Measurements from ENCODE around the gene FBXL17. TPM values are rescaled to one million over a fixed set of nuclear protein-coding genes. Genes with fewer than 3 reads are reported as not detected.

The FBXL17 gene
- total RNA-seq, 1 experiment from 2014 or later = 4.9 TPM

DNA sequence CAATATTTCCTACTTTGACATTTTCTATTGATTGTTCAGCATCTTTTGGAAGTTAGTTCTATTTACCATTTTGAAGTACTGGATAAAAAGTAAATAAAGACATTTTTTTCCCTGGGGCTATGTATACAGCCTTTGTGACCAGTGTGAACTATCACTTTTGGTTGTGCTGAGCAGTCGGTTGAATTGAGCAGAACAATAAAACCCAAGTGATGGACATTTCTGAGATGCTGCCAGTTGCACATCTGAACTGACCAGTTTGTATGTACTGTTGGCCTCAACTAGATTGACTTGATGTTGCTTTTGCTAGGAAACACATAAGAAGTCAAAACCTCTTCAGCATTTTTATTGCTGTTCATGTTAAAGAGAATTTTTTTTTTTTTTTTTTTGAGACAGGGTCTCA, 451.0 kb downstream of the FBXL17 start:
- no peak for DNase-seq (ENCODE audit: low read depth)
- in situ Hi-C loops (cut with HindIII; ENCODE audit: low pct_unique_long_range_greater_than_20kb, low sequenced_read_pairs) = no loop called here

DNA sequence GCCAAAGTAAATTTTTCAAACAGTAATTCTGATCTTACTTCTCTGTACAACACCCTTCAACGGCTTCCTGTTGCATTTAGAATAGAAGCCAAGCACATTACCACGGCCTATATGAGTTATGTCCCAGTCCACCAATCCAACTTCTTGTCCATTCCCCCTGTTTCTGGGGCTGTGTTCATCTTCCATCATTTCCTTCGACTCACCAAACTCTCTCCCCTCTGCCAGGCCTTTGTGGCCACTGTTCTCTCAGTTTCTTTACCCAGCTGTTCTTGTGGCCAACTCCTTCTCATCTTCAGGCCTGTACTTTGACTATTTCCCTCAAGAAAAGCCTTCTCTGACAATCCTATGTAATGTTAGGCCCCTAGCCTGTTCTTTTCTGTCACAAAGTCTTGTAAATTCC, 451.8 kb downstream of the FBXL17 start:
- in situ Hi-C loops (cut with HindIII; ENCODE audit: low pct_unique_long_range_greater_than_20kb, low sequenced_read_pairs) = no loop called here
- DNase-seq (ENCODE audit: low read depth) = no peak

- DNase-seq (ENCODE audit: low read depth) = no peak
- in situ Hi-C loops (cut with HindIII; ENCODE audit: low pct_unique_long_range_greater_than_20kb, low sequenced_read_pairs) = no loop called here
Measured at GRCh38 chr5:107929080-107929479, 452.8 kb downstream of the FBXL17 start.

DNA sequence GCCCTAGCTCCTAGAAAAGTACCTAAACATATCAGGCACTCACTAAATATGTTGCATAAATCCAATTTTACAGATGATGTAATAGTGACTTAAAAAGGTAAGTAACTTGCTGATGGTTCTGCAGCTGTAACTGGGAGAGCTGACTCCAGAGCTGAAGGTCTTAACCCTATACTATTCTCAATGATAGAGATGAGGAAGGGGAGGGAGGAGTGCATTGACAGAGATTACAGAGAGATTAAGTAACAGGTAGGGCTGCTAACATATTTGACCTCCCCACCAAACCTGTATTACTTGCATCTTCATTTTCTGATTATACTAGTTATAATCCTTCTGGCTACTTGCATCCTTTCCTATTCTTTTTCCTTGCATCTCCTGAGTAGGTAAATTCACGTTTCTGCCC, 455.8 kb downstream of the FBXL17 start:
- no peak for DNase-seq (ENCODE audit: low read depth)
- in situ Hi-C loops (cut with HindIII; ENCODE audit: low pct_unique_long_range_greater_than_20kb, low sequenced_read_pairs) = no loop called here

GRCh38 chr5:107925200-107925599, 456.7 kb downstream of the FBXL17 start:
- in situ Hi-C loops (cut with HindIII; ENCODE audit: low pct_unique_long_range_greater_than_20kb, low sequenced_read_pairs) = no loop called here
- DNase-seq (ENCODE audit: low read depth) = no peak

- no peak for DNase-seq (ENCODE audit: low read depth)
- in situ Hi-C loops (cut with HindIII; ENCODE audit: low pct_unique_long_range_greater_than_20kb, low sequenced_read_pairs) = no loop called here
Measured at GRCh38 chr5:107919969-107920368, 461.9 kb downstream of the FBXL17 start.

DNA sequence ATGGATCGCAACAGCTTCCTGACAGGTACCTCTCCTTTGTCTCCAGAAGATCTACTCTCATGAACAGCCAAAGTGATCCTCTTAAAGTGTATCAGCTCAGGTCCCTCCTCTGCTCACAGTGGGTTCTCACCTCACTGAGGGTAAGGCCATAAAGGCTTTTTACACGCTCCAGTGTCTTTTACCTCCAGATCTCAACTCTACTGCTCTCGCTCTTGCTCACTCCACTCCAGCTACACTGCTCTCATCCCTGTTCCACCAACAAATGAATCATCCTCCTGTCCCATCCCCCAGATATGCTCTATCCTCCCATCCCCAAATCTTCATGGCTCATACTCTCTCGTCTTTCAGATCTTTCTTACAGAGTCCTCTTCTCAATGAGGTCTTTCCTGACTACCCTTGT, 462.5 kb downstream of the FBXL17 start:
- in situ Hi-C loops (cut with HindIII; ENCODE audit: low pct_unique_long_range_greater_than_20kb, low sequenced_read_pairs) = no loop called here
- DNase-seq (ENCODE audit: low read depth) = no peak

DNA sequence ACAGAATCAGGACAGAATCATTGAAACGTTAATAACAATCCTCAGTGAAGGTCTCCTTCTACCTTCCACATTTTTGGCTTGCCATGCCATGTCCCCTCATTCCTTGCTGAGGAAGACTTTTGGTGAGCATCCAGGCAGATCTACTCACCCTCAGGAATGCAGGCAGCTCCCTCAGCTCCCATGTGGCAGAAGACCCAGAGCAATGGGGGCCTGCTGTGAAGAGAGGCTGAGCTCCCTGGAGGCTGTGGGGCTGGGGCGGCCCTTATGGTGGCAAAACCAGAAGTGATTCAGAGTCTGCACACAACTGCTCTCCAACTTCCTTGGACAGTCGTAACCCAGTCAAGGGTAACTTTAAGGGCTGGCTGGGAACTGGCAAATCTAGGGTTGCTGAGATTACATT, 463.9 kb downstream of the FBXL17 start:
- in situ Hi-C loops (cut with HindIII; ENCODE audit: low pct_unique_long_range_greater_than_20kb, low sequenced_read_pairs) = no loop called here
- no peak for DNase-seq (ENCODE audit: low read depth)

DNA sequence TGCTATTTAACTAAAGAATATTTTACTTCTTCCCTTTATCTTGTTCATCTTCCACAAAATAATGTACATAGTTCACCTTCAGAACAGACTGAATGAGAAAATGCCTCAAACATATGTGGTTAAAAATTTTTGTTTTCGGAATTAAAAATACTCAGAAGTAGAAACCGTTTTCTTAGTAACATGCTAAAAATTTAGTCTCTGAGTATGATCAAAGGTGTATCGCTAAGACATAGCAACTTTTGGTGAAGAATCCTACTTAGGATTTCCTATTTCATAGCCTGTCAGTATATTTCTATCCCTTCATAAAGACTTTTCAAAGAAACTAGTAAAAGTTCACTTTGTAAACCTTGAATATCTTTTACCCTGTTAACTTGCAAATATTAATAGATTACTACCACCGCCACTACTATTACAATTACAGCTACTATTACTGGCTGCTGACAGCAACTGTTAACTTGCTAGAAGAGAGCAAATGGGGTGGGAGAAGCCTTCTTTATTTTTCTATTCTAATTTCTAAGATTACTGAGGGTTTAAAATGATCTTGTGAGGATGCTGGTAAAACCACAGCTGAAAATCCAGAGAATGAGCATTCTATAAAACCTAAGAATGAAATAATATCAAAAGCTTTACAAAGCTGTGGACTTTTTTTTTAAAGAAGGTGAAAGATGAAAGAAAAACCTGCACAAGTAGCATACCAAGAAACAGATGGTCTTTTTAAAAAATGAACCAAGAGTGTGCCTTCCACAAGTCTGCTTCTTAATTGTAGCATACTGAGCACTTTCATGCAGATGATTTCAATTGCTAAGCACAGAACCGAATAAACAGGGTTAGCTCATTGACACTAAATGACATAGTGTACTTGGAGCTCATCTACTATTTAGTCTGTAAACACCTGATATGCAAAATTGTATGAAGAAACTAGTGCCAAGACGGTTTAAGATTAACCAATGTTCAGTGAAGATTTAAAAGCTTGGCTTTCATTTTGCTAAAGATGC, 464.9 kb downstream of the FBXL17 start:
- DNase-seq (ENCODE audit: low read depth) = no peak
- in situ Hi-C loops (cut with HindIII; ENCODE audit: low pct_unique_long_range_greater_than_20kb, low sequenced_read_pairs) = no loop called here

DNA sequence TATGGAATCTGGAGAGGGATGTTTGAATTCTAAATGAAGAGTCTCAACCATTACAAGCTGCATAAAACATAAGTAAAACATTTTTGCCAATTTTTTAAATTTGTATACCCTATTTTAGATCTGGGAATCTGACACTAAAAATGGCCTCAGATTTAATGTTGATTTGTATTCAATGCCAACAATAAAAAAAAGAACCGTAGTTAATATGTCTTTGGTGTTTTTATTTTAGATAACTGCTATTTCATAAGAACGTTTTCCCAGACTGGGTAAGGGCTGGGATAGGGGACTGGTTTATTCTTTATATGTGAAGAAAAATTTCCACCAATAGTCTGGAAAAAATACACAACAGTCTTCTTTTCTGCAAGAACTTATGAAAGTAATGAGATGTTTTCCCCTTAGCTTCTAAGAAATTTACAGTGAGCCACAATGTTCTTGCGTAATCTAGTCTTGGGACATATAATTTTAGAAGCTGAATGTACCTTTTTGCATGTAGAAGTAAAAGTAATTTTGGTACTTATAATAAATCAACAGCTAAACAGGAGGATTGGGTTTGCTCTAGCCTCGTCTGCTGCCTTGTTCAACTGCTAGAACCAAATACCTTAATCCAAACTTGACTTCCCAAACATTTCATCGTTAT, 466.6 kb downstream of the FBXL17 start:
- in situ Hi-C loops (cut with HindIII; ENCODE audit: low pct_unique_long_range_greater_than_20kb, low sequenced_read_pairs) = no loop called here

GRCh38 chr5:107913494-107913893, 468.4 kb downstream of the FBXL17 start:
- in situ Hi-C loops (cut with HindIII; ENCODE audit: low pct_unique_long_range_greater_than_20kb, low sequenced_read_pairs) = no loop called here
- no peak for DNase-seq (ENCODE audit: low read depth)

More for the DNA sequence above, 466.6 kb downstream of the FBXL17 start:
- no peak for DNase-seq (ENCODE audit: low read depth)

- in situ Hi-C loops (cut with HindIII; ENCODE audit: low pct_unique_long_range_greater_than_20kb, low sequenced_read_pairs) = no loop called here
Measured at GRCh38 chr5:107900721-107901120, 481.2 kb downstream of the FBXL17 start.

GRCh38 chr5:107894361-107894760, 487.5 kb downstream of the FBXL17 start:
- no peak for DNase-seq (ENCODE audit: low read depth)

More at GRCh38 chr5:107900721-107901120, 481.2 kb downstream of the FBXL17 start:
- no peak for DNase-seq (ENCODE audit: low read depth)

GRCh38 chr5:107893642-107894041, 488.3 kb downstream of the FBXL17 start:
- no peak for DNase-seq (ENCODE audit: low read depth)
- in situ Hi-C loops (cut with HindIII; ENCODE audit: low pct_unique_long_range_greater_than_20kb, low sequenced_read_pairs) = no loop called here

More at GRCh38 chr5:107894361-107894760, 487.5 kb downstream of the FBXL17 start:
- in situ Hi-C loops (cut with HindIII; ENCODE audit: low pct_unique_long_range_greater_than_20kb, low sequenced_read_pairs) = no loop called here

GRCh38 chr5:107889387-107889786, 492.5 kb downstream of the FBXL17 start:
- DNase-seq (ENCODE audit: low read depth) = no peak

GRCh38 chr5:107888541-107888940, 493.4 kb downstream of the FBXL17 start:
- DNase-seq (ENCODE audit: low read depth) = no peak
- in situ Hi-C loops (cut with HindIII; ENCODE audit: low pct_unique_long_range_greater_than_20kb, low sequenced_read_pairs) = no loop called here

More at GRCh38 chr5:107889387-107889786, 492.5 kb downstream of the FBXL17 start:
- in situ Hi-C loops (cut with HindIII; ENCODE audit: low pct_unique_long_range_greater_than_20kb, low sequenced_read_pairs) = no loop called here

GRCh38 chr5:107887166-107887943, 494.5 kb downstream of the FBXL17 start:
- DNase-seq (ENCODE audit: low read depth) = no peak
- in situ Hi-C loops (cut with HindIII; ENCODE audit: low pct_unique_long_range_greater_than_20kb, low sequenced_read_pairs) = no loop called here

DNA sequence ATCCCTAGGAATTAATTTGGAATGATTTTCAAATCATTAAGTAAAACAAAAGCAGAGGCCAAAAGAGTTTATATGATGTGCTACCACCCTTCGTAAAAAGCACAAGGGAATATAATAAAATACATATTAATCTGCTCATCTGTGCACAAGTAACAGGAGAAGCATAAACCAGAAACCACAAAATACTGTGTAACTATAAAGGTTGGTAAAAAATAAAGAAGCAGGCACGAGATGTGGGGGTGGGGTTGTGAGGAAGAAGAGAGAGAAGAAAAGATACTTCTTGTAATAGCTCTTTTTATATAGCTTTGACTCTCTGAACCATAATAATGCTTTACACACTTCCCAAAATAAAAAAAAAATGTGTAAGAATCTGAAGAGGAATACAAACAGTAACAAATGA, 496.3 kb downstream of the FBXL17 start:
- DNase-seq (ENCODE audit: low read depth) = no peak
- in situ Hi-C loops (cut with HindIII; ENCODE audit: low pct_unique_long_range_greater_than_20kb, low sequenced_read_pairs) = no loop called here

- in situ Hi-C loops (cut with HindIII; ENCODE audit: low pct_unique_long_range_greater_than_20kb, low sequenced_read_pairs) = no loop called here
- DNase-seq (ENCODE audit: low read depth) = no peak
Measured at GRCh38 chr5:107884871-107885270, 497.0 kb downstream of the FBXL17 start.
